IPS DF 19.7 (cell line): ENCODE data around the gene BATF.
"Not testable (repeated sequence)": the region's sequence is repeated elsewhere in the genome, so short reads cannot be mapped to it uniquely, and the experiment has no call there.

Source experiments
- DNase-seq: peaks from one replicate; pipeline ENCODE4 v3.0.0-alpha.2; 2013; ENCODE audit warnings: low read depth, low spot score

The BATF gene, protein sequence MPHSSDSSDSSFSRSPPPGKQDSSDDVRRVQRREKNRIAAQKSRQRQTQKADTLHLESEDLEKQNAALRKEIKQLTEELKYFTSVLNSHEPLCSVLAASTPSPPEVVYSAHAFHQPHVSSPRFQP

DNA sequence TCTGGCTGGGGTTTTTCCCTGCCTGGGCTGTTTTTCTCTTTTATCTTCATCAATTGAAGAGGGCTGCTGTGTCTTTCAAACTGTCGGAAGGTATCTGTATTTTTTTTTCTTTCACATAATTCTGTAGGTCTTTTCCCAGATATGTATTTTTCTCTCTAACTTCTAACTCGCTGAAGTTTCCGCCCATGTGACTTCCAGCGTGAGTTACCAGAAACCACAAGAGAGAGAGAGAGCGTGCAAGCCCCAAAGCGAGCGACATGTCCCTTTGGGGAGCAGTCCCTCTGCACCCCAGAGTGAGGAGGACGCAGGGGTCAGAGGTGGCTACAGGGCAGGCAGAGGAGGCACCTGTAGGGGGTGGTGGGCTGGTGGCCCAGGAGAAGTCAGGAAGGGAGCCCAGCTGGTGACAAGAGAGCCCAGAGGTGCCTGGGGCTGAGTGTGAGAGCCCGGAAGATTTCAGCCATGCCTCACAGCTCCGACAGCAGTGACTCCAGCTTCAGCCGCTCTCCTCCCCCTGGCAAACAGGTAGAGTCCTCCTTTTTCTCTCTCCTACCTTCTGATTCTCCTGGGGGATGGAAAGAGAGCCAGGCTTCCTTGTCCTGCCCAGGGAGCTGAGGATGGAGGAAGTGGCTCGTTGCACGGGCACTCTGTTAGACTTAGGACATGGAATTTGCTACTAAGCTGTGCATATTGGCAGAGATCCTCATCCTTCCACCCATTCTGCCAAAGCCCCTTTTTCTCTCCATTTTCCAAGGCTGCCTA is at the start of gene BATF:
Gene BATF, plus strand, starts transcription at position 246 of the 759 bp plus-strand sequence. Its CDS starts 214 bp downstream, at position 460.
- DNase-seq: no peak

DNA sequence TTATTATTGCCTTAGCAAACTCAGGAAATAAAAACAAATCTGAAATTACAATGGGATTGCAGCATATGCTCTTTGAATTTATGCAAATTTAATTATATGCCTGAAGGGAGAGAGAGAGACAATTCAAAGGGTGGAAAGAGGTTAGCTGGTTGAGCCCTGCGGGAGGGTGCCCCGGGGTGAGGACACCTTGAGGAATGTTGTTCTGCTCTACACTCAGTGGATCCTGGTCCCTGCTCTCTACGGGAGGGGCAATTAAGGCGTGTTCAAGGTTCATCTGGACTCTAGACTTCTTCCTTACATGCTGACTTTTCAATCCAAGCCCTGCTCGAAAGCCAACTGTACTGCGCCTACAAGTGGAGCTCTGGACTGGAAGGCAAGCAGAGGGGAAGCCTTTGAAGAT is 48.1 kb upstream of the BATF start:
- DNase-seq: not testable (repeated sequence)

DNA sequence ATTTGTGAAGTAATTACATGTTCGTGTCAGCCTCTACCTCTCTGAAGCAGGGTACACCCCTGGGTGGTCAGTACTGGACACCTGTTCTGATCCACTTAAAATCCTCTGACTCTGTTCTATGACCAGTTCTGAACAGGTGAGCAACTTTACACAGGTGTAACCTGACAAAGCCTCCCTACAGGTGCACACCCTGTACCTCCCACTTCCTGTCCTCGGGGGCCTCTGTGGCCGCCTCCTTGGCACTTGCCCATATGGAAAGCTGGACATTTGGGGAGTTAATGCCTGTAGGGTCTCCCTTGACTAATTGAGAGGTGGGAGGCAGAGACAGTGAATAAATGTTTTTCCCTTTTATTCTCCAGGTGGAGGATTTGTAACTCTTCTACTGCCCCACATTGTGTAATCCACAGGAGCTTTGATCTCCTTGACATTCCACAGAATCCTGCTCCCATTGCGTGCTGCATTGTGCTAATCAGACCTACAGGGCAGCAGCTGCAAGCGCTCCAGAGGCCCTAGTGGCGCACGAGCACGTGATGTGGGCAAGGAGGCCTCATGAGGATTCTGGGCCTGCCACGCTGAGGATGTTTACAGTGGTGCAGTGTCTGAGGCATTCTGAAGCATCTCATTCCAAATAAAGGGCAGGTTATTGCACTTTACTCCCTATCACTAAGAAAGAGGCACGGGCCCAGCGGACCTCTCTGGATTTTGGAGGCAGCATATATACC is 45.8 kb upstream of the BATF start:
- DNase-seq: no peak

DNA sequence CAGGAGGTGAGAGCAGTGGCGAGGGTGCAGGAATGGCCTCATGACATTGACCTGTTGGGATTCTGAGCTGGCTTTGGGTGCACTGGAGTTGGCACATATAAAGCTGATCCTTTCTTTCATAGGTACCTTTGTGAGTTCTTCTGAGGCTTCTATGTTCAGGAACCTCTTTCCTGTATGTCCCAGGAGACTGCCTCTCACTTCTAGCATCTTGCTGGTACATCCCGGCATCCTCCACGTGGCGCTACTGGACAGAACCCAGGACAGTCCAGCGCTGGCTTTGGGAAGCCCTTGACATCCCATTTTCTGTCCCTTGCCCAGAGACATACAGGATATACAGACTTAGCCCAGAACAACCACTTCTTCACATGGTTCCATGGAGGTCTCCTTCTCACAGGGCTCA is 44.4 kb upstream of the BATF start:
- no peak for DNase-seq

DNA sequence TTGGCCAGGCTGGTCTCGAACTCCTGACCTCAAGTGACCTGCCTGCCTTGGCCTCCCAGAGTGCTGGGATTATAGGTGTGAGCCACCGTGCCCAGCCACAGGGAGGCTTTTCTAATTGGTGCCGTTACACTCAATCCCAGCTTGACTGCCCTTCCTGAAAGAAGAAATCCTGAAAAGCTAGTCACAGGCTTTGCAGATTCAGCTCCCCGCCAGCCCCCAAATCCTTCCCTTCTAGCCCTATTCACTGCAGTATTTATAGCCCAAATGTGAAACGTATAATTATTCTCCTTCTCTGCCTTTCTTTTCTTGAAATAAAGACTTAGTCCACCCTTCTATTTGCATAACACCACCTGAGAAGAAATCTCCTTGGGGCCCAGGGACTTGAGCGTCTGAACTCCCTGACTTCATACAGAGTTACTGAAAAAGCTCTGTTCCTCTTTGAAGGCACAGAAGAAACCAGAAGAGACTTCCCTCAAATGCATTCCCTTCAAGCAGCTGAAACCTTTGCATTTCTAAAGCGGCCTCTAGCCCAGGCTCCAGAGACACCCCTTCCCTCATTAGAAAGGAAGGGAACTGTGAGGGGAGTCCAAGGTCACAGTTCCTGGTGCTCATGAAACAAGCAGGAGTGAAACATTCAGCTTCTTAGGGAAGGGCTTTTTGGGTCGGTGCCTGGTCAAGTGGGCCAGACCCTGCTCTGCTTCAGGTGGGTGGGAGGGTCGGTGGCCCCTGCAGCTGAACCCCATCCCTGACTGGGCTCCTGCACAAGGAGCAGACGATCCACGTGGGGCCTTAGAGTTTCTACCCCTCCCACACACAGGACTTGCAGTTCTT is 42.3 kb upstream of the BATF start:
- DNase-seq: no peak

DNA sequence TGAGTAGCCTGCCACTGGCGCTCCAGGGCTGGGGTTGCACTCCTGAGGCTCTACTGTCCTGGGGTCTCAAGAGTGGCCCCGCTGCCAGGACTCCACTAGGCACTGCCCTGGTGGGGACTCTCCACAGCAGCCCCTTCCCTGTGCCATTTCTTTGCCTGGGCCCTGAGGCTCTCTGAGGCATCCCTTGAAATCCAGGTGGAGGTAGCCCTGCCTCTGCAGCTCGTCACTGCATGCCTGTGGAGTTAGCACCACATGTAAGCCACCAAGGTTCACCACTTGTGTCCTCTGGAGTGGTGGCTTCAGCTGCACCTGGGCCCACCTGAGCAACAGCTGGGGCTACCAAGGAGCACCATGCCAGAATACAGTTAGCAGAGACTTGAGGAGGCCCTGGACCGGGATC is 39.9 kb upstream of the BATF start:
- no peak for DNase-seq

DNA sequence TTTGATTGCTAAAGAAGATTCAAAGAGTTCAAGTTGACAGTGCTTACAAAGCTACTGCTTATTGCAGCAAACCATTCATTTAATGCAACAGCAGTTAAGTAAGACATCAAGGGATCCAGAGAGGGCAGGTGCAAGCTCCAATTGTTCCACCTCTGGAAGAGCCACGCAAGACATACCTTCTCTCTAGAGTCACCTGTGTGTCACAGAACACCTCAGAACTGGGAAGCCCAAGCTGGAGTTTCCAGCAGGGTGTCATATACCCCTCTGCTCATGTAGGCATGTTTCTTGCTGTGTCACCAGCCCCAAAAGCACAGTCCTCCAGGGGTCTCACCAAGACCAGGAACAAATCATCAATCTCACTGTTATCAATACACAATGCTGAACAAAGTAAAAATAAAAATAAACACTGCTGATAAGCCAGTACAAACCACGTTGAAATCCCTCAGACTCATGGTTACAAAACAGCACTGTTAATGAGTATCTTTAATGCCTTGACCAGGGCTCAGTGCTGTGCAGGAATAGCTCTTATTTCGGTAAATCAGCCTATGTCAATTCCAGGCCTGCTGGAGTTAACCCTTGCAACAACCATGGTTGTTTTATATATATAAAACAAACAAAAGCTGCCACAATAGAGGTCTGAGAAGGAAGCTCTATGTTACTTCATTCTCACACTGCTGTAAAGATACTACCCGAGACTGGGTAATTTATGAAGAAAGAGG is 37.4 kb upstream of the BATF start:
- no peak for DNase-seq

DNA sequence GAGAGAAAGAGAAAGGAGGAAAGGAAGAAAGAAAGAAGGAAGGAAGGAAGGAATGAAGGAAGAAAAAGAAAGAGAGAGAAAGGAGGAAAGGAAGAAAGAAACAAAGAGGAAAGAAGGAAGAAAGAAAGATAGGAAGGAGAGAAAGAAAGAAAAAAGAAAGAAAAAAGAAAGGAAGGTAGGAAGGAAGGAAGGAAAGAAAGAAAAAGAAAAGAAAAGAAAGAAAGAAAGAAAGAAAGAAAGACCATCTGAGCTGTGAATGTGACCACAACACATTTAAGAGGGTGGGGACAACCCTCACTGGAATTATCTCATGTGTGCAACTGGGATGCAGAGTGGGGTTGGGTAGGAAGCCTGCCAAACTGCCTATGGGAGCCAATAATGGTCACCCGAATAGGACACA is 36.0 kb upstream of the BATF start:
- no peak for DNase-seq

DNA sequence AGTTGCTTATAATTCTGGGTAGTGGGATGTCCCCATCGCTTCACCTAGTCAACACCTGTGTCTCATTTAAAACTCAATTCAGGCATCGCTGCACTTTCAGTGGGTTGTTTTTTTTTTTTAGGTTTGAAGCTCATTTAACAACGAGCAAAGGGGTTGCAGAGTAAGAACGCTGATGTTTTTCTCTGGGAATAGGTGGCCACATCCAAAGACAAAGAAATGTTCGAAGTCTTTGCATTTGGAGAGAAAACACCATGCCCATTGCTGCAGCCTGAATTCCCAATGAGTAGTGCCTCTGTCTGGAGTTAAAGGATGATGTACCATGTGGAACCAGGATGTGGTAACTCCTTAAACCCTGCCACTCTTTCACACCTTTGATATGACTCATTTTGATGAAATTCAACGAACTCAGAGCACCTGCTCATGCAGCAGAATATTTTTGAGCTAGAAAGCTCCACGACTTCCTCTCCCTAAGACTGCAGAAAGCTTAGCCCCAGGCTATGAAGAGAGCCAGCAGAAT is 35.1 kb upstream of the BATF start:
- DNase-seq: no peak

DNA sequence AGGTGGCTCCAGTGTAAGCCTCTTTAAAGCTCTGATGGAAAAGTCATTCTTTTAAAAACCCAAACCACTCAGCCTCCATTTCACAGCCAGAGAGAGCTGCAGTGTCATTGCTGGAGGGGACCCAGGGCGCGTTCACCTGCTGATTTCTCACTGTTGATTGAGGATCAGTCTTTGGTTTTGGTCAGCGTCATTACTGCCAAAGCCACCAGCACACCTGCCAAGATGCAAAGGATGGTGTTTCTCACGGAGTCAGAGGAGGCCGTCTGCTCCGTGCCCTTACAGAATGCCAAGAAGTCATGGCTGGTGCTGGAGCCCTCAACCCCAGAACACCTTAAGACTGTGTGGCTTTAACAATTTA is 32.8 kb upstream of the BATF start:
- DNase-seq: no peak

DNA sequence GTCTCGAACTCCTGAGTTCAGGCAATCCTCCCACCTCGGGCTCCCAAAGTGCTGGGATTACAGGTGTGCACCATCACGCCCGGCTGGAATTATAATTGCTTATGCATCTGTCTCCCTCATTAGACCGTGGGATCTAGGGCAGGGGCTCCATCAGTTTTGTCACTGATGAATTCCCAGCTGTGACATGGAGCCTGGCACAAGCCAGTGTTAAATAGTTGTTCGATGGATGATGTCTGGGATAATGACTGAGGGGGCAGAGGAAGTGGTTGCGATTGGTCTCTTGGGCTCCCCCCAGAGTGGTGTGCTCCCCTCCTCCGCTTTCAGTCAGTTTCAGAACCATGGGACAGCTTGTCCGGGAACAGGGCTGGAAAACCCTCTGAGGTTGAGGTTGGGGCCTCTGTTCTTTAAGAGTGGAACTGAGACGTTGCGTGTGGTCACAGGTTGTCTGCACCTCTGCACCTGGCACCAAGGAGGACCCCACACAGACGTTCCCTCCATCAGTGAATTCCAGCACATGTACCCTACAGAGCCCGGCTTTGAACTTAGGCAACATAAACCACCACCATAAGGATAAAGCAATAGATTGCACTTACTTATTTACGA is 30.8 kb upstream of the BATF start:
- no peak for DNase-seq

DNA sequence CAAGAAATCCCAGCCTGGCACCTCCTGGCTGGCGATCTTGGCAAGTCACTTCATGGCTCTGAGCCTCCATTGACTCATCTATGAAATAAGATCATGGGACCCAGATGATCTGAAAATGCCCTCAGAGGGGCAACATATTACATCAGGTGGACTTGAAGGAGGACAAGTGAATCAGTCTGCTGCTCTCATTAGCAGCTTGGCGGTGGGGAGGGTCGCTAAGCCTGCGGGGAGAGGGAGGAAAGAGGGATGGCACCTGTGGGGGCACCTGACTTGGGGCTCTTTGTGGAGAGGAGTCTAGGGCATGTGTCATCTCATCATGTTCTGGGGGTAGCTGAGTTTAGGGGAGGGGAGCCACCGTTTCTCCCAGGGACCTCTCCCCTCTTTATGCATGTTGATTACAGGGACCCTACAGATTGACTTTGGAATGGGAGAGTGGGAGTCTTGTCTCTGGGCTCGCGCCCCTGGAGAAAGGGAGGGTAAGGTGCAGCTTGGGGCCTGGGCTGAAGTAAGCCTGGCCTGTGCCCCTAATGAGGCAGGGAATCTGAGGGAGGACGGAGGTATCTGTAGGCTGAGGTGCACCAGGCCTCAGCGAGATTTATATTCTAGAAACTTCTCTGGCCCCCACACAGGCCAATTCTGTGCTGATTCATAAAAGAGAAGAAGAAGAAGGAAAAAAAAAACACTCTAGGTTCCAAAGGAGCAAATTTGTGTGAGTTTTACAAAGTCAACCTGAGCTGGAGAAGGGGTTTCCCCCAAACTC is 29.3 kb upstream of the BATF start:
- DNase-seq: no peak

DNA sequence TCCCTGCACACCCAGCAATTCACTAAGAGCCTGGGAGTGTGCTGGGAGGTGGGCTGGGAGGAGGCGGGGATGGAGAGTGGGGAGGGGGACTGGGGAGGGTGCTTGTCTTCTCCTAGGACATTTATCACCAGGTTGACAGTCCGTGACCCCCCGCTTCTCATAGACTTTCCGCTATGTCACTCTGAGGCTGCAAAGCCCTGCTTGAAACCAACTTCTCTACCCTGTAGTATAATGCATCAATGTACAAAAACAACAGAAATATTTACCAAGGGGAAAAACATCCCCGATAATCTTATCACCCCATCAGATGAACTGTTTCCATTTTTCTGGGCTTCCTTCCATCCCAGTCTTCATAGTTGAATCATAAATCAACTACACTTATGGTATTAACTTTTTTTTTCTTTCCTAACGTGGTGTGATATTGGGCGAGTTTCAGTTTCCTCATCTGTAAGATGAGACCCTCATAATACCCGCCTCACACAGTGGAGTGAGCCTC is 28.6 kb upstream of the BATF start:
- no peak for DNase-seq

DNA sequence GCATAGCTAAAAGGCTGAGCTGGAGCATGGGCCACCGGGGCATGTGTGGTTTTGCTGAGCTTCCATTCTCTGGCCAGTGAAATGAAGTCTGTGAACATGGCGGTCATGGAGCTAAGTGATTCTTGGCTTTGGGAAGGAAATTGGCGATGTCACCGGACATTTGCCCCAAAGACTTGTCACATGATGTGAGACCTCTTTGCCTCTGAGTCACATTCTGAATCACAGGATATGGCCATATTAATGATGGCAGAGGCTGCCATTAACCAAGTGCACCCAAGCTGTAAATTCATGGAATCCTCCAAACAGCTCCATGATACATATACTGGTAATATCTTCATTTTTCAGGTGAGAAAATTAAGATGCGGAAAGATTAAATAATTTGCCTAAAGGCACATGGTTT is 27.4 kb upstream of the BATF start:
- DNase-seq: no peak

DNA sequence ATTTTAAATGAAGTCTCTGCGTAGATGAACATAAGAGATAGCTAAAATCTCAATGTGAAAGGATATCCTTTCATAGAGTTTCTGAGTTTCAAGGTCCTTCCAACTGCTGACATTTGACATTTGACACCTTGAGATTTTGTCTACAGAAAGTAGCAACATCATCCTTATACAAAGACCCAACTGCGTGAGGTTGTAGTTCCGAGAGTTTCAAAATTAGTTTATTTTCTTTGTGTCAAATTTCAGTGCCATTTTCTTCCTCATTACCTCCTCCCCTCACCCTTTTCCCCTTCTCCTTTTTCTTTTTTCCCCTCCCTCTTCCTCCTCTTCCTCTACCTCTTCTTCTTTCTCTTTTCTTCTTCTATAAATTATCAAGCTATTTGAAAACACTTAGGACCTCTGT is 26.9 kb upstream of the BATF start:
- no peak for DNase-seq

DNA sequence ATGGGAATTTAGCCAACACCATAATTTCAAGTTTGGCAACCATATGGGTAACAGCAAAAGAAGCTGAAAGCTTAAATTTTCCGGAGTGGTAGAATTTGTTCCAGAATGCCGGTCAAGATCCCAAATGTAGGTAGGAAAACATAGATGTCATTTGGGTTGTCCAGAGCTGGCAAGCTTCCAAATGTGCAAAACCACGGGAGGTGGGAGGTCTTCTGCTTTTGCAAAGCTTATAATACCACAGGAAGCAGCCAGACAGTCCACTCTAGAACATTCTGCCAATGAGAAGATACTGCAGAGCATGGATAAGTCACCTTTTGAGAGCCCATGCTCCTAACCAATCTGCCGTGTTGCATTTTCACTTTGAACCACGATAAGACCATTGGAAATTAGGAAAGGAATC is 26.4 kb upstream of the BATF start:
- DNase-seq: no peak

DNA sequence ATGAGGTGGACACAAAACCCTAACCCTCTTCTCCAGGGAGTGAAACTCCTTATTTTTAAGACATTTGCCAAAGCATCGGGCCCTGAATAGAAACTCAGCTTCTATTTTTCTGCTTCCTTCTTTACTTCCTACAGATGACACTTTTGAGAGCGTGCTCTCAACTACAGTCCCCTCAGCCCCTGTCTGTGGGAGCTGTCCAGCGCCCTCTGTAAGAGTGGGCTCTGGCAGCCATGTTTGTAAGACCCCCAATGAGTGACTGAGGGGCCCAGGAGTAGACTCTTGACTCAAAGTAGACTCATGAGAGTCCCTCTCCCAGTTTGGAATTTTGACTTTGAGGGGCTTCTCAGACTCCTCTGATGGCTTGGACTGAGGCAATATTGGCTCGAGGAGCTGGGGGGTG is 25.5 kb upstream of the BATF start:
- no peak for DNase-seq

DNA sequence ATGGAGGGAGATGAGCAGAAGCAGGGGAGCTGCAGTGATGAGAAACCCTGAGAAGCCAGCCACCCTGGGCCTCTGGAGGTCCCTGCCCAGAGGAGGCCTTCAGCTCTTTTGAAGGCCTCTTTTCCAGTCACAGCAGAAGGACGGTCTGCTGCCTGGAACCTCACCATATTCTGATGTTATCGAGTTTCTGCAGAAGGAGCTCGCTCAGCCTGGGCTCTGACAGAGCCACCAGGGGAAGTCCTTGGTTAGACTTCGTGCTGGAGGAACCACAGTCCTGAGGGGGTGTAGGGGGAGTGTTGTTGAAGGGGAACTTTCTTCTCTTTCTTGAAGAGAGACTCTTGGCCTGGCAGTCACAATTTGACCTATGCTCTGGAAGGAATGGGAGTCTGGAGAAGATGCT is 25.1 kb upstream of the BATF start:
- no peak for DNase-seq

DNA sequence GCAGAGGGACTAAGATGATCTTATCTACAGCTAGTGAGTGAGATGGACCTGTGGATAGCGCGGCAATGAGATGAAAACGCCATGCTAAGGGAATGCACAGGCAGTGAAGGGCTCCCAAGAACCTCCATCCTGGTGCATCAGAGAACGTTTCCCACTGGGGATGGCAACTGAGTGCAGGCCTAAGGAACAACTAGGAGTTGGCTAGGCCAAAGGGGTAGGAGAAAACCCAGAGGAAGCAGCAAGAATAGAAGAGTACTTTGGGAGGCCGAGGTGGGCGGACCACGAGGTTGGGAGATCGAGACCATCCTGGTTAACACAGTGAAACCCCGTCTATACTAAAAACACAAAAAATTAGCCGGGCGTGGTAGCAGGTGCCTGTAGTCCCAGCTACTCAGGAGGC is 24.6 kb upstream of the BATF start:
- no peak for DNase-seq
